Measurements from ENCODE around the gene OR2AK2.

GRCh38 chr1:248009681-248010080 is 44.6 kb downstream of the OR2AK2 start:
- TF ChIP-seq CTCF (IDR thresholded peaks at IDR 0.05) (no peak), POLR2A (IDR thresholded peaks at IDR 0.05) (no peak)
